SK-N-SH (cell line): ENCODE measurements around the gene RCBTB2. TPM values are rescaled to one million over a fixed set of nuclear protein-coding genes. Genes with fewer than 3 reads are reported as not detected.
A peak's percentile ranks its signal among the peaks of the same experiment; 100 is the strongest.

Experiments used
- CTCF ChIA-PET: fragments of 300-600, 350-600 bp; formaldehyde crosslinking; extraction: SDS; loops from one replicate; lab custom pipeline; 2021; lab: Yijun Ruan, JAX
- POLR2A ChIA-PET: fragments of 350-600 bp; sonication (Branson Sonifier 250); formaldehyde crosslinking; extraction: SDS; loops from one replicate; lab custom pipeline; 2020; ENCODE audit warnings: antibody characterized with exemption, inconsistent platforms; lab: Yijun Ruan, JAX
- DNase-seq: peaks from one replicate; pipeline ENCODE4 v3.0.0; 2012
- H2AFZ ChIP-seq: fragments of 200-600 bp; sonication (generic); 2 replicates; pipeline ENCODE4 v1.8.1; 2016; ENCODE audit warnings: antibody characterized with exemption, mild to moderate bottlenecking, low read depth
- H3F3A ChIP-seq: fragments of 200-600 bp; sonication (generic); replicated peaks from 2 replicates; pipeline ENCODE3; 2016; ENCODE audit warnings: antibody characterized with exemption, mild to moderate bottlenecking; ENCODE audit not compliant: insufficient read depth
- H3K27ac ChIP-seq, 2 experiments: fragments of 200-500 bp in 1 of 2; fragments of 200-600 bp in 1 of 2; sonication (Bioruptor generic) in 1 of 2; sonication (generic), shearing (Covaris generic) in 1 of 2; 2 replicates each; pipeline versions ENCODE4 v1.5.1 to v1.6.1; 2014 to 2016; ENCODE audit warnings: low read depth in 2 of 2, inconsistent platforms in 1 of 2, low read length in 1 of 2, mild to moderate bottlenecking in 1 of 2, mixed read lengths in 1 of 2
- H3K27me3 ChIP-seq: fragments of 200-600 bp; sonication (generic), shearing (Covaris generic); 2 replicates; pipeline ENCODE4 v1.6.1; 2016; ENCODE audit warnings: mixed run types; ENCODE audit not compliant: insufficient read depth
- H3K36me3 ChIP-seq, 2 experiments: fragments of 200-500 bp in 1 of 2; fragments of 200-600 bp in 1 of 2; sonication (Bioruptor generic) in 1 of 2; sonication (generic) in 1 of 2; replicated peaks in 1 of 2; 2 replicates each; pipeline versions ENCODE3 to v1.5.1; 2014 to 2016; ENCODE audit warnings: low read length in 1 of 2, mild to moderate bottlenecking in 1 of 2; ENCODE audit not compliant: insufficient read depth in 2 of 2, control insufficient read depth in 1 of 2
- H3K4me1 ChIP-seq, 2 experiments: fragments of 200-500 bp in 1 of 2; fragments of 200-600 bp in 1 of 2; sonication (Bioruptor generic) in 1 of 2; sonication (generic), shearing (Covaris generic) in 1 of 2; 2 replicates each; pipeline versions ENCODE4 v1.5.1 to v1.6.1; 2014 to 2016; ENCODE audit warnings: low read depth in 1 of 2, low read length in 1 of 2, mixed run types in 1 of 2; ENCODE audit not compliant: insufficient read depth in 2 of 2, control insufficient read depth in 1 of 2
- H3K4me2 ChIP-seq: fragments of 200-600 bp; sonication (generic), shearing (Covaris generic); 2 replicates; pipeline ENCODE4 v1.6.1; 2017; ENCODE audit warnings: mixed run types
- H3K4me3 ChIP-seq, 2 experiments: fragments of 200-500 bp in 1 of 2; fragments of 200-600 bp in 1 of 2; sonication (Bioruptor generic) in 1 of 2; sonication (generic), shearing (Covaris generic) in 1 of 2; 2 replicates each; pipeline versions ENCODE4 v1.5.1 to v1.8.1; 2014 to 2016; ENCODE audit warnings: low read depth in 2 of 2, inconsistent platforms in 1 of 2, low read length in 1 of 2, mild to moderate bottlenecking in 1 of 2, mixed read lengths in 1 of 2, moderate library complexity in 1 of 2
- H3K79me2 ChIP-seq: fragments of 200-600 bp; sonication (generic); 2 replicates; pipeline ENCODE4 v1.8.1; 2017; ENCODE audit warnings: mild to moderate bottlenecking; ENCODE audit not compliant: insufficient read depth
- H3K9ac ChIP-seq: fragments of 200-600 bp; sonication (generic); 2 replicates; pipeline ENCODE4 v1.6.1; 2017; ENCODE audit warnings: mixed run types
- H3K9me2 ChIP-seq: fragments of 200-600 bp; sonication (generic); 2 replicates; pipeline ENCODE4 v1.6.1; 2017; ENCODE audit warnings: mixed run types
- H3K9me3 ChIP-seq: fragments of 200-600 bp; sonication (generic); 2 replicates; pipeline ENCODE4 v1.6.1; 2017; ENCODE audit warnings: mixed run types, mild to moderate bottlenecking, moderate library complexity
- H4K20me1 ChIP-seq: fragments of 200-600 bp; sonication (generic); 2 replicates; pipeline ENCODE4 v1.6.1; 2017; ENCODE audit warnings: mild to moderate bottlenecking, mixed run types; ENCODE audit not compliant: insufficient read depth
- CHD2 ChIP-seq: fragments of 150-350 bp; IDR thresholded peaks from 2 replicates; pipeline ENCODE4 v1.6.1; 2018; ENCODE audit warnings: low read length; ENCODE audit not compliant: partially characterized antibody
- EP300 ChIP-seq, 2 experiments: IDR thresholded peaks; 2 replicates each; pipeline versions ENCODE4 v1.4.0 to v1.6.1; 2012; ENCODE audit warnings: borderline replicate concordance in 1 of 2, low read depth in 1 of 2, low read length in 1 of 2
- FOSL2 ChIP-seq: IDR thresholded peaks from 2 replicates; pipeline ENCODE4 v1.4.0; 2012; ENCODE audit warnings: low read depth, mild to moderate bottlenecking, moderate library complexity, borderline replicate concordance
- FOXJ3 ChIP-seq: sonication (generic); formaldehyde crosslinking; IDR thresholded peaks from 2 replicates; pipeline ENCODE4 v1.5.1; 2020; ENCODE audit warnings: mild to moderate bottlenecking, missing genetic modification reagents
- FOXM1 ChIP-seq: IDR thresholded peaks from 2 replicates; pipeline ENCODE4 v1.4.0; 2012; ENCODE audit warnings: low read depth, mild to moderate bottlenecking
- JUND ChIP-seq: IDR thresholded peaks from 2 replicates; pipeline ENCODE4 v1.4.0; 2012
- MXI1 ChIP-seq: IDR thresholded peaks from 2 replicates; pipeline ENCODE4 v1.6.1; 2012; ENCODE audit warnings: mild to moderate bottlenecking, low read depth, low read length, improper control_type of control experiment
- RAD21 ChIP-seq: IDR thresholded peaks from 2 replicates; pipeline ENCODE4 v1.6.1; 2012; ENCODE audit warnings: mild to moderate bottlenecking, low read length
- RFX5 ChIP-seq: IDR thresholded peaks from 2 replicates; pipeline ENCODE4 v1.6.1; 2012; ENCODE audit warnings: mild to moderate bottlenecking, improper control_type of control experiment, low read length
- RXRA ChIP-seq: IDR thresholded peaks from 2 replicates; pipeline ENCODE4 v1.4.0; 2012; ENCODE audit warnings: low read depth, mild to moderate bottlenecking, borderline replicate concordance
- SIN3A ChIP-seq: IDR thresholded peaks from 2 replicates; pipeline ENCODE4 v1.6.1; 2012; ENCODE audit warnings: low read depth, mild to moderate bottlenecking, low read length, moderate library complexity, borderline replicate concordance
- USF2 ChIP-seq: fragments of 150-350 bp; IDR thresholded peaks from 2 replicates; pipeline ENCODE4 v1.6.1; 2017; ENCODE audit warnings: antibody characterized with exemption, low read length, low read depth, borderline replicate concordance
- WGBS: methylation state at CpG from one replicate; pipeline ENCODE4 v1.1.6; 2017; ENCODE audit warnings: low lambda C conversion rate; 5-methylcytosine and 5-hydroxymethylcytosine counted together
- polyA plus RNA-seq, 3 experiments: library from polyadenylated mRNA; depleted of rRNA; stranded (reverse); fragments of >200 nt; gene quantifications; 2 replicates each; pipeline ENCODE4 v1.2.3, GENCODE V29; 2012

Gene RCBTB2
- polyA plus RNA-seq, 1 of the 3 experiments (the other 2 are of a cell fraction): 2.8 TPM

GRCh38 chr13:48567515-48568369 lies 34.9 kb upstream of the RCBTB2 start:
- Histone ChIP-seq H3K79me2 (no peaks in the 10 kb centered on the region), H3K4me1 (peaks cover 0 to 2% of the 10 kb centered on the region in 2 experiments; a peak in 2 of 4 replicates), H3K9me2 (no peaks in the 10 kb centered on the region), H3K9ac (no peak overlapping the region), H3K27ac (no peak overlapping the region; a peak in 1 of 4 replicates), H4K20me1 (no peaks in the 10 kb centered on the region), H3F3A (peaks cover 4% of the 10 kb centered on the region), H2AFZ (no peak overlapping the region), H3K4me2 (no peak overlapping the region), H3K36me3 (no peaks in the 10 kb centered on the region), H3K4me3 (no peak overlapping the region), H3K27me3 (no peaks in the 10 kb centered on the region), H3K9me3 (no peaks in the 10 kb centered on the region)
- DNase-seq: no peak
- no peak for TF ChIP-seq RFX5
- no peak for TF ChIP-seq CHD2
- no peak for TF ChIP-seq USF2
- TF ChIP-seq MXI1: no peak
- TF ChIP-seq JUND: no peak
- TF ChIP-seq RXRA: no peak
- no peak for TF ChIP-seq FOXJ3
- no peak for TF ChIP-seq FOXM1
- no peak for TF ChIP-seq EP300 (IDR thresholded peaks at IDR 0.05; ENCODE audit: borderline replicate concordance in 1 of 2, low read depth in 1 of 2, low read length in 1 of 2)
- CTCF ChIA-PET: interaction anchor here (0.8 to 1.9 kb wide), 3 partner anchors 12 to 201 kb away, joined by 3 to 4 read pairs (median 3); no protein-coding TSS in a partner anchor
- POLR2A ChIA-PET: no interaction called here
- WGBS: 55% methylated on average over 6 of the region's 6 CpGs

GRCh38 chr13:48564056-48564455 lies 31.2 kb upstream of the RCBTB2 start:
- no peak overlapping the region for H2AFZ ChIP-seq
- no peaks in the 10 kb centered on the region for H3K36me3 ChIP-seq
- no peaks in the 10 kb centered on the region for H3K9me2 ChIP-seq
- no peaks in the 10 kb centered on the region for H3K9me3 ChIP-seq
- H4K20me1 ChIP-seq: no peaks in the 10 kb centered on the region
- no peaks in the 10 kb centered on the region for H3K79me2 ChIP-seq
- DNase-seq: peak; percentile 7
- no peak overlapping the region for H3K27ac ChIP-seq
- 21% methylated on average over 3 of the region's 3 CpGs for WGBS
- H3K4me3 ChIP-seq: no peak overlapping the region
- no peak overlapping the region for H3K4me2 ChIP-seq
- ChIA-PET CTCF (interaction anchor here (2.2 kb wide), 1 partner anchor 16 kb away, joined by 11 read pairs; no protein-coding TSS in a partner anchor), POLR2A (no interaction called here)
- TF ChIP-seq FOSL2 (peak; percentile 28; the same call in 1 of the 2 replicates), JUND (peak; percentile 33; the same call in 1 of the 2 replicates), RAD21 (no peak), EP300 (IDR thresholded peaks at IDR 0.05; ENCODE audit: borderline replicate concordance in 1 of 2, low read depth in 1 of 2, low read length in 1 of 2) (no peak), SIN3A (no peak)
- TF ChIP-seq, all 33 proteins: peak for 2
- peaks cover 0 to 6% of the 10 kb centered on the region in 2 experiments; a peak in 2 of 4 replicates for H3K4me1 ChIP-seq
- peaks cover 7% of the 10 kb centered on the region for H3F3A ChIP-seq
- H3K9ac ChIP-seq: no peak overlapping the region
- H3K27me3 ChIP-seq: no peaks in the 10 kb centered on the region
